RWPE2 (cell line): ENCODE results near the gene PMFBP1.

Source experiments
- ATAC-seq: fragments of 200-7000 bp; cut with Tn5 transposase; 3 replicates; pipeline ENCODE4 v1.9.1; 2021; ENCODE audit warnings: low read depth
- DNase-seq: peaks from one replicate; pipeline ENCODE4 v3.0.0-alpha.2; 2020; ENCODE audit warnings: low spot score
- H3K27ac ChIP-seq: fragments of 450-650 bp; 2 replicates; pipeline ENCODE4 v1.5.1; 2017; ENCODE audit warnings: mild to moderate bottlenecking; ENCODE audit not compliant: poor library complexity, severe bottlenecking
- H3K27me3 ChIP-seq: fragments of 250-450 bp; sonication (Bioruptor Pico); 2 replicates; pipeline ENCODE4 v1.5.1; 2021; ENCODE audit warnings: mild to moderate bottlenecking, moderate library complexity; ENCODE audit not compliant: insufficient read depth, poor library complexity, severe bottlenecking
- H3K36me3 ChIP-seq: fragments of 250-450 bp; sonication (Bioruptor Pico); 2 replicates; pipeline ENCODE4 v1.5.1; 2020; ENCODE audit warnings: low read depth, mild to moderate bottlenecking, moderate library complexity
- H3K4me1 ChIP-seq: fragments of 250-450 bp; sonication (Bioruptor Pico); 2 replicates; pipeline ENCODE4 v1.5.1; 2021; ENCODE audit warnings: mild to moderate bottlenecking, moderate library complexity; ENCODE audit not compliant: insufficient read depth, poor library complexity, severe bottlenecking
- H3K4me3 ChIP-seq: fragments of 250-450 bp; sonication (Bioruptor Pico); 2 replicates; pipeline ENCODE4 v1.5.1; 2021; ENCODE audit warnings: mild to moderate bottlenecking, moderate library complexity; ENCODE audit not compliant: severe bottlenecking
- H3K9me3 ChIP-seq: fragments of 250-450 bp; sonication (Bioruptor Pico); 2 replicates; pipeline ENCODE4 v1.5.1; 2021; ENCODE audit warnings: mild to moderate bottlenecking, moderate library complexity; ENCODE audit not compliant: severe bottlenecking
- TF ChIP-seq, protein P1 (sequence below): fragments of 450-650 bp; IDR thresholded peaks from one replicate; pipeline ENCODE4 v1.5.1; 2017; ENCODE audit warnings: mild to moderate bottlenecking, moderate library complexity; ENCODE audit not compliant: poor library complexity, severe bottlenecking

PMFBP1 gene

GRCh38 chr16:72128701-72129100, 43.3 kb downstream of the PMFBP1 start:
- TF ChIP-seq, protein P1, sequence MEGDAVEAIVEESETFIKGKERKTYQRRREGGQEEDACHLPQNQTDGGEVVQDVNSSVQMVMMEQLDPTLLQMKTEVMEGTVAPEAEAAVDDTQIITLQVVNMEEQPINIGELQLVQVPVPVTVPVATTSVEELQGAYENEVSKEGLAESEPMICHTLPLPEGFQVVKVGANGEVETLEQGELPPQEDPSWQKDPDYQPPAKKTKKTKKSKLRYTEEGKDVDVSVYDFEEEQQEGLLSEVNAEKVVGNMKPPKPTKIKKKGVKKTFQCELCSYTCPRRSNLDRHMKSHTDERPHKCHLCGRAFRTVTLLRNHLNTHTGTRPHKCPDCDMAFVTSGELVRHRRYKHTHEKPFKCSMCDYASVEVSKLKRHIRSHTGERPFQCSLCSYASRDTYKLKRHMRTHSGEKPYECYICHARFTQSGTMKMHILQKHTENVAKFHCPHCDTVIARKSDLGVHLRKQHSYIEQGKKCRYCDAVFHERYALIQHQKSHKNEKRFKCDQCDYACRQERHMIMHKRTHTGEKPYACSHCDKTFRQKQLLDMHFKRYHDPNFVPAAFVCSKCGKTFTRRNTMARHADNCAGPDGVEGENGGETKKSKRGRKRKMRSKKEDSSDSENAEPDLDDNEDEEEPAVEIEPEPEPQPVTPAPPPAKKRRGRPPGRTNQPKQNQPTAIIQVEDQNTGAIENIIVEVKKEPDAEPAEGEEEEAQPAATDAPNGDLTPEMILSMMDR, result no peak

GRCh38 chr16:72126429-72126765, 45.6 kb downstream of the PMFBP1 start:
- H3K4me3 ChIP-seq, result no peak overlapping the region
- no peaks in the 10 kb centered on the region for H3K27me3 ChIP-seq
- no peak for ATAC-seq
- H3K36me3 ChIP-seq, result no peaks in the 10 kb centered on the region
- H3K27ac ChIP-seq, result no peak overlapping the region
- H3K9me3 ChIP-seq, result no peaks in the 10 kb centered on the region
- no peak for DNase-seq
- no peaks in the 10 kb centered on the region for H3K4me1 ChIP-seq
- TF ChIP-seq, protein P1, result no peak

More at GRCh38 chr16:72128701-72129100, 43.3 kb downstream of the PMFBP1 start:
- Histone ChIP-seq H3K4me1 (no peaks in the 10 kb centered on the region), H3K9me3 (no peaks in the 10 kb centered on the region), H3K36me3 (no peaks in the 10 kb centered on the region), H3K27ac (no peak overlapping the region), H3K4me3 (no peak overlapping the region), H3K27me3 (no peaks in the 10 kb centered on the region)
- ATAC-seq (no peak), DNase-seq (no peak)

GRCh38 chr16:72125635-72126428, 46.1 kb downstream of the PMFBP1 start:
- DNase-seq (no peak), ATAC-seq (no peak)
- Histone ChIP-seq H3K36me3 (no peaks in the 10 kb centered on the region), H3K27ac (no peak overlapping the region), H3K27me3 (no peaks in the 10 kb centered on the region), H3K4me1 (no peaks in the 10 kb centered on the region), H3K9me3 (no peaks in the 10 kb centered on the region), H3K4me3 (no peak overlapping the region)
- TF ChIP-seq, protein P1, result no peak

DNA sequence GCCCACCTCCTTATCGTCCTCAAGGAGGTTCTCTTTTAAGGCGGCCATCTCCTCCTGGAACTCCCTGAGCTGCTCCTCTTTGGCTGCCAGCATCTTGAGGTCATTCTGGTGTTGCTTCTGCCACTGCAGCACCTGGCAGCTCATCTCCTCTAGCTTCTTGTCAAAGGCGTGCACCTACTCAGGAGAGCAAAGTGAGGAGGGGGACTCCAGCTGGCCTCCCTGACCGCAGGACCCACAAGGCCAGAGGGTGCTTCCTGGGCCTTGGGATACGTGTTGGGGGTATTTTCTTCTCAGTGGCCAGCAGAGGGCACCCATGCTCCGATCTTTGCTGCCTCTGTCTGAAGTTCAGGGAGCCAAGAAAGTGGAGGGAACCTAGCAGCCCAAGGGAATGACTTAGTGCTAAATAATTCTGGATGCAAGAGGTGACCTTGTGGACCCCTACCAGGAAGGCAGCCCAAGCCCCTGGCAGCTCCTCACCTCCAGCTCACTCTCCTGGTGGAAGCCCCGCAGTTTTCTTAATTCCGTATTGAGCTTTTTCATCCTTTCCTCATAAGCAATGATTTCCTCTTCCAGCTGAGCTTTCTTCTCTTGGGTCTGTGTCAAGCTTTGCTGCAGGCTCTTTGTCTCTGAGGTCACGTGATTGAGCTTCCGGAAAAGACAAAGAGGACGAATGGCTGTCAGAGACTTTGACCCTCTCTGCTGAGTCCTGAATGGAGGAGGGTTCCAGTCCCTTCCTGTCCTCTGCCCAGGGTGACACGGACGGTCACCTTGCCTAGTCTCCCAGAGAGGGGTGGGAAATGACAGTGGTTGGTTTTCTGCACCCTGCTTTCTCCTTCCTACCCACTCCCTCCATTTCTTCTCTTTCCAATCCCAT, 47.0 kb downstream of the PMFBP1 start:
- Histone ChIP-seq H3K4me3 (no peak overlapping the region), H3K9me3 (no peaks in the 10 kb centered on the region), H3K27me3 (no peaks in the 10 kb centered on the region), H3K36me3 (no peaks in the 10 kb centered on the region), H3K4me1 (no peaks in the 10 kb centered on the region), H3K27ac (no peak overlapping the region)
- ATAC-seq (peak; percentile 90), DNase-seq (no peak)
- TF ChIP-seq, protein P1, result peak; percentile 86
